Measurements from ENCODE around the gene UGT1A10. TPM values are rescaled to one million over a fixed set of nuclear protein-coding genes. Genes with fewer than 3 reads are reported as not detected.
"Not testable (repeated sequence)": the region's sequence is repeated elsewhere in the genome, so short reads cannot be mapped to it uniquely, and the experiment has no call there.

The UGT1A10 gene
- total RNA-seq, 2 donors from 2014 or later: 0.52 to 0.99 TPM

DNA sequence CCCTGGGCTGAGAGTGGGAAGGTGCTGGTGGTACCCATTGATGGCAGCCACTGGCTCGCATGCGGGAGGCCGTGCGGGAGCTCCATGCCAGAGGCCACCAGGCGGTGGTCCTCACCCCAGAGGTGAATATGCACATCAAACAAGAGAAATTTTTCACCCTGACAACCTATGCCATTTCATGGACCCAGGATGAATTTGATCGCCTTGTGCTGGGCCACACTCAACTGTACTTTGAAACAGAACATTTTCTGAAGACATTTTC, 111.0 kb downstream of the UGT1A10 start:
- no peak for ATAC-seq
- no peak overlapping the region for H3K4me3 ChIP-seq
- no peaks in the 10 kb centered on the region for H3K27me3 ChIP-seq
- H3K36me3 ChIP-seq (replicated peaks in 1 of 2; ENCODE audit: insufficient read depth in 1 of 2, low read depth in 2 of 2): no peaks in the 10 kb centered on the region
- WGBS, 2 donors: 83 to 86% methylated on average over 6 of the region's 6 CpGs
- TF ChIP-seq, protein P1, sequence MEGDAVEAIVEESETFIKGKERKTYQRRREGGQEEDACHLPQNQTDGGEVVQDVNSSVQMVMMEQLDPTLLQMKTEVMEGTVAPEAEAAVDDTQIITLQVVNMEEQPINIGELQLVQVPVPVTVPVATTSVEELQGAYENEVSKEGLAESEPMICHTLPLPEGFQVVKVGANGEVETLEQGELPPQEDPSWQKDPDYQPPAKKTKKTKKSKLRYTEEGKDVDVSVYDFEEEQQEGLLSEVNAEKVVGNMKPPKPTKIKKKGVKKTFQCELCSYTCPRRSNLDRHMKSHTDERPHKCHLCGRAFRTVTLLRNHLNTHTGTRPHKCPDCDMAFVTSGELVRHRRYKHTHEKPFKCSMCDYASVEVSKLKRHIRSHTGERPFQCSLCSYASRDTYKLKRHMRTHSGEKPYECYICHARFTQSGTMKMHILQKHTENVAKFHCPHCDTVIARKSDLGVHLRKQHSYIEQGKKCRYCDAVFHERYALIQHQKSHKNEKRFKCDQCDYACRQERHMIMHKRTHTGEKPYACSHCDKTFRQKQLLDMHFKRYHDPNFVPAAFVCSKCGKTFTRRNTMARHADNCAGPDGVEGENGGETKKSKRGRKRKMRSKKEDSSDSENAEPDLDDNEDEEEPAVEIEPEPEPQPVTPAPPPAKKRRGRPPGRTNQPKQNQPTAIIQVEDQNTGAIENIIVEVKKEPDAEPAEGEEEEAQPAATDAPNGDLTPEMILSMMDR (IDR thresholded peaks at IDR 0.05): no peak
- no peak for DNase-seq
- no peak overlapping the region for H3K27ac ChIP-seq
- H3K9me3 ChIP-seq: peaks cover 0 to 10% (median 0%) of the 10 kb centered on the region in 3 donors
- intact Hi-C loops (cut with DNase I): no loop called here
- no peaks in the 10 kb centered on the region for H3K4me1 ChIP-seq

DNA sequence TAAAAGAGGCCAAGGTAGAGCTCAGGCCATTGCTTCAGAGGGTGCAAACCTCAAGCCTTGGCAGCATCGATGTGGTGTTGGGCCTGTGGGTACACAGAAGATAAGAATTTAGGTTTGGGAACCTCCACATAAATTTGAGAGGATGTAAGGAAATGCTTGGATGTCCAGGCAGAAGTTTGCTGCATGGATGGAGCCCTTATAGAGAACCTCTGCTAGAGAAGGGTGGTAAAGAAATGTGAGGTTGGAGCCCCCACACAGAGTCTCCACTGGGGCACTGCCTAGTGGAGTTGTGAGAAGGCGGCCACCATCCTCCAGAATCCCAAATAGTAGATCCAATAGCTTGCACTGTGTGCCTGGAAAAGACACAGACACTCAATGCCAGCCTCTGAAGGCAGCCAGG, 114.4 kb downstream of the UGT1A10 start:
- DNase-seq; intact Hi-C loops (cut with DNase I); H3K36me3 ChIP-seq (replicated peaks in 1 of 2; ENCODE audit: insufficient read depth in 1 of 2, low read depth in 2 of 2); H3K4me1 ChIP-seq; H3K27me3 ChIP-seq; H3K4me3 ChIP-seq; H3K27ac ChIP-seq; ATAC-seq; H3K9me3 ChIP-seq: not testable (repeated sequence)
- 70 to 79% methylated on average over 2 of the region's 2 CpGs for whole genome bisulfite sequencing, 2 donors

DNA sequence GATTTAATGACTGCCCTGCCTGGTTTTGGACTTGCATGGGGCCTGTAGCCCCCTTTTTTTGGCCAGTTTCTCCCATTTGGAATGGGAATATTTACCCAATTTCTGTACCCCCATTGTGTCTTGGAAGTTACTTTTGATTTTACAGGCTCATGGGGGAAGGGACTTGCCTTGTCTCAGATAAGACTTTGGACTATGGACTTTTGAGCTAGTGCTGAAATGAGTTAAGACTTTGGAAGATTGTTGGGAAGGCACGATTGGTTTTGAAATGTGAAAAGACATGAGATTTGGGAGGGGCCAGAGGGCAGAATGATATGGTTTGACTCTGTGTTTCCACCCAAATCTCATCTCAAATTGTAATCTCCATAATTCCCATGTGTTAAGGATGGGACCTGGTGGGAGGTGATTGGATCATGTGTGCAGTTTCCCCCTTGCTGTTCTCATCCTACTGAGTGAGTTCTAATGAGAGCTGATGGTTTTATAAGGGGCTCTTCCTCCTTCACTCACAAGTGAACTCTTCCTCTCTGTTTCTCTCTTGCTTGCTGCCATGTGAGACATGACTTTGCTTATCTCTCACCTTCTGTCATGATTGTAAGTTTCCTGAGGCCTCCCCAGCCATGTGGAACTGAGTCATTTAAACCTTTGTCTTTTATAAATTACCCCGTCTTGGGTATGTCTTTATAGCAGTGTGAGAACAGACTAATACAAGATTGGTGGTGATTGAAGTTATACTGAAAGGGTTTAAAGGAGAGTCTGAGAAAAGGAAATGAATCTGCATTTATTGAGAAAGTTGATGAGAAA, 115.2 kb downstream of the UGT1A10 start:
- H3K27ac ChIP-seq; H3K9me3 ChIP-seq; ATAC-seq; H3K4me1 ChIP-seq; intact Hi-C loops (cut with DNase I); DNase-seq; H3K36me3 ChIP-seq (replicated peaks in 1 of 2; ENCODE audit: insufficient read depth in 1 of 2, low read depth in 2 of 2); H3K27me3 ChIP-seq; H3K4me3 ChIP-seq: not testable (repeated sequence)
- WGBS, 2 donors: 48 to 54% methylated on average over 2 of the region's 2 CpGs

DNA sequence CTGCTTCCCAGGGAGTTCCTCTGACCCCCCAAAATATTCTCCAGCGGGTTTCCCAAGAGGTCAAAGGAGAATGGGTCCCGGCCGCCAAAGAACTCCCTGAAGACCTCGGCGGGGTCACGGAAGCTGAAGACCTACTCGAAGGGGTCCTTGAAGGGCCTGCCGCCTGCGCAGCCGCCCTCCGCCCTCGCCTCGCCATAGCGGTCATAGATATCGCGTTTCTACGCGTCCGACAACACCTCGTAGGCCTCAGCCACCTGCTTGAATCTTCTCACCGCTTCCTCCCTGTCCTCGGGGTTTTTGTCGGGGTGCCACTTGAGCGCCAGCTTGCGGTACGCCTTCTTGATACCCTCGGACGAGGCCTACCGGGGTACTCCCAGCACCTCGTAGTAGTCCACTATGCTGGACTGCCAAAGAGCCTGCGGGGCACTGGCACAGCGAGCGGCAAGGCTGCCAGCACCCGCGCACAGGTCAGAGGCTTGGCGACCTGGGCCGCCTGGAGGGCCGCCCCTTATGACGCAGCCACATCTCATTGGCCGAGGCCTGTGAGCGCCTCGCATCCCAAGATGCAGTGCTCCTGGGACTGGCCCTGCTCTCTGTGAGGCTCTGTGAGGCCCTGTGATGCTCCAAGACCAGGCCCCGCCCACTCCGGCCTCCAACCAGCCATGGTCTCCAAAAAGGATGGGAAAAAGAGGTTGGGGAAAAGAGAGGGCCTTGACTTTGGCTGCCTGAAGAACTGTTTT, 118.8 kb downstream of the UGT1A10 start:
- H3K9me3 ChIP-seq: peaks cover 0 to 10% (median 0%) of the 10 kb centered on the region in 3 donors
- no peak for TF ChIP-seq POLR2A (IDR thresholded peaks at IDR 0.05)
- TF ChIP-seq, protein P1 (IDR thresholded peaks at IDR 0.05): no peak

DNA sequence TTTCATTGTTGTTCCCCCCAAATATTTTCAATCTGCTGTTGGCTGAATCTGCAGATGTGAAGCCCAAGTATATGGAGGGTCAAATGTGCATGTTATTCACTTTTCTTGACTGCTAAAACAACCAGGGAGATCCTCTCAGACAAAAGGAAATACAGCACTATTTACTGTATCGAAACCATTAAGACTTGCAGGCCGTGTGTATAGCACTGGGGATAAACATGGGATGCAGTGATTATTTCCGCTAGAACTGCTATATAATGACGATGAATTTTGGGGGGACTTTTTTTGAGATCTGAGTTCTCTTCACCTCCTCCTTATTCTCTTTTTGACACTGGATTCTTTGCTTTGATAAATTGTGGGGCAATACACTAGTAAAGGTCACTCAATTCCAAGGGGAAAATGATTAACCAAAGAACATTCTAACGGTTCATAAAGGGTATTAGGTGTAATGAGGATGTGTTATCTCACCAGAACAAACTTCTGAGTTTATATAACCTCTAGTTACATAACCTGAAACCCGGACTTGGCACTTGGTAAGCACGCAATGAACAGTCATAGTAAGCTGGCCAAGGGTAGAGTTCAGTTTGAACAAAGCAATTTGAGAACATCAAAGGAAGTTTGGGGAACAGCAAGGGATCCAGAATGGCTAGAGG, 120.3 kb downstream of the UGT1A10 start:
- H3K4me1 ChIP-seq: no peaks in the 10 kb centered on the region
- no peak overlapping the region for H3K27ac ChIP-seq
- TF ChIP-seq POLR2A (IDR thresholded peaks at IDR 0.05): no peak
- TF ChIP-seq, protein P1 (IDR thresholded peaks at IDR 0.05): no peak
- peak in 2 of 4 donors; percentile 17 to 22 for DNase-seq
- intact Hi-C loops (cut with DNase I): no loop called here
- ATAC-seq: peak; percentile 75
- H3K36me3 ChIP-seq (replicated peaks in 1 of 2; ENCODE audit: insufficient read depth in 1 of 2, low read depth in 2 of 2): no peaks in the 10 kb centered on the region
- no peaks in the 10 kb centered on the region for H3K9me3 ChIP-seq
- 35 to 44% methylated on average over 7 of the region's 7 CpGs for WGBS, 2 donors
- H3K4me3 ChIP-seq: no peak overlapping the region
- H3K27me3 ChIP-seq: no peaks in the 10 kb centered on the region

More for the DNA sequence above, 118.8 kb downstream of the UGT1A10 start:
- Histone ChIP-seq H3K4me3 (no peak overlapping the region), H3K4me1 (no peaks in the 10 kb centered on the region), H3K27ac (no peak overlapping the region), H3K27me3 (no peaks in the 10 kb centered on the region), H3K36me3 (replicated peaks in 1 of 2; ENCODE audit: insufficient read depth in 1 of 2, low read depth in 2 of 2) (no peaks in the 10 kb centered on the region)
- ATAC-seq (no peak), DNase-seq (no peak)
- intact Hi-C loops (cut with DNase I): no loop called here
- 82 to 94% methylated on average over 26 to 42 of the region's 44 CpGs for WGBS, 2 donors
